Karpas-422 (cell line): Measurements from ENCODE around the gene FARP2. TPM values are rescaled to one million over a fixed set of nuclear protein-coding genes. Genes with fewer than 3 reads are reported as not detected.

Experiments used
- DNase-seq: peaks from one replicate; pipeline ENCODE4 v3.0.0-alpha.2; 2015
- H2AFZ ChIP-seq: fragments of 200-600 bp; sonication (generic); 2 replicates; pipeline ENCODE4 v1.6.1; 2014; ENCODE audit warnings: antibody characterized with exemption, low read length, mixed read lengths
- H3K27ac ChIP-seq: fragments of 200-600 bp; sonication (generic); 2 replicates; pipeline ENCODE4 v1.5.1; 2014; ENCODE audit warnings: mild to moderate bottlenecking, low read length, moderate library complexity
- H3K27me3 ChIP-seq: fragments of 200-600 bp; sonication (generic); 2 replicates; pipeline ENCODE4 v1.6.1; 2014; ENCODE audit warnings: low read length, mixed read lengths
- H3K36me3 ChIP-seq: fragments of 200-600 bp; sonication (generic); 2 replicates; pipeline ENCODE4 v1.6.1; 2014; ENCODE audit warnings: low read length, mixed read lengths; ENCODE audit not compliant: insufficient read depth
- H3K4me1 ChIP-seq: fragments of 200-600 bp; sonication (generic); 2 replicates; pipeline ENCODE4 v1.6.1; 2014; ENCODE audit warnings: mild to moderate bottlenecking, low read length, mixed read lengths
- H3K4me2 ChIP-seq: fragments of 200-600 bp; sonication (generic); 2 replicates; pipeline ENCODE4 v1.6.1; 2014; ENCODE audit warnings: low read length, low read depth, mild to moderate bottlenecking; ENCODE audit not compliant: poor library complexity, severe bottlenecking
- H3K4me3 ChIP-seq: fragments of 200-600 bp; sonication (generic); 2 replicates; pipeline ENCODE4 v1.5.1; 2014; ENCODE audit warnings: mild to moderate bottlenecking, antibody characterized with exemption, low read length, mixed read lengths
- H3K79me2 ChIP-seq: fragments of 200-600 bp; sonication (generic); 2 replicates; pipeline ENCODE4 v1.6.1; 2014; ENCODE audit warnings: mild to moderate bottlenecking, low read length, mixed read lengths
- H3K9ac ChIP-seq: fragments of 200-600 bp; sonication (generic); 2 replicates; pipeline ENCODE4 v1.6.0; 2014; ENCODE audit warnings: low read length
- H3K9me2 ChIP-seq: fragments of 200-600 bp; sonication (generic), shearing (Covaris generic); replicated peaks from 2 replicates; pipeline ENCODE4 v1.6.0; 2014; ENCODE audit warnings: mild to moderate bottlenecking, low read length, moderate library complexity; ENCODE audit not compliant: insufficient read depth
- H3K9me3 ChIP-seq: fragments of 300-700, 200-600 bp; sonication (generic); 2 replicates; pipeline ENCODE4 v1.6.1; 2014; ENCODE audit warnings: low read length, mixed read lengths
- H4K20me1 ChIP-seq: fragments of 200-600 bp; sonication (generic); 2 replicates; pipeline ENCODE4 v1.6.1; 2014; ENCODE audit warnings: mild to moderate bottlenecking, antibody characterized with exemption, low read length, low read depth; ENCODE audit not compliant: insufficient read depth
- total RNA-seq: library from RNA; depleted of rRNA; stranded (reverse); fragments of >200 nt; shearing (Covaris generic); gene quantifications from 2 replicates; pipeline ENCODE4 v1.2.3, GENCODE V29; 2014; ENCODE audit warnings: low replicate concordance; rRNA removed

The FARP2 gene, protein sequence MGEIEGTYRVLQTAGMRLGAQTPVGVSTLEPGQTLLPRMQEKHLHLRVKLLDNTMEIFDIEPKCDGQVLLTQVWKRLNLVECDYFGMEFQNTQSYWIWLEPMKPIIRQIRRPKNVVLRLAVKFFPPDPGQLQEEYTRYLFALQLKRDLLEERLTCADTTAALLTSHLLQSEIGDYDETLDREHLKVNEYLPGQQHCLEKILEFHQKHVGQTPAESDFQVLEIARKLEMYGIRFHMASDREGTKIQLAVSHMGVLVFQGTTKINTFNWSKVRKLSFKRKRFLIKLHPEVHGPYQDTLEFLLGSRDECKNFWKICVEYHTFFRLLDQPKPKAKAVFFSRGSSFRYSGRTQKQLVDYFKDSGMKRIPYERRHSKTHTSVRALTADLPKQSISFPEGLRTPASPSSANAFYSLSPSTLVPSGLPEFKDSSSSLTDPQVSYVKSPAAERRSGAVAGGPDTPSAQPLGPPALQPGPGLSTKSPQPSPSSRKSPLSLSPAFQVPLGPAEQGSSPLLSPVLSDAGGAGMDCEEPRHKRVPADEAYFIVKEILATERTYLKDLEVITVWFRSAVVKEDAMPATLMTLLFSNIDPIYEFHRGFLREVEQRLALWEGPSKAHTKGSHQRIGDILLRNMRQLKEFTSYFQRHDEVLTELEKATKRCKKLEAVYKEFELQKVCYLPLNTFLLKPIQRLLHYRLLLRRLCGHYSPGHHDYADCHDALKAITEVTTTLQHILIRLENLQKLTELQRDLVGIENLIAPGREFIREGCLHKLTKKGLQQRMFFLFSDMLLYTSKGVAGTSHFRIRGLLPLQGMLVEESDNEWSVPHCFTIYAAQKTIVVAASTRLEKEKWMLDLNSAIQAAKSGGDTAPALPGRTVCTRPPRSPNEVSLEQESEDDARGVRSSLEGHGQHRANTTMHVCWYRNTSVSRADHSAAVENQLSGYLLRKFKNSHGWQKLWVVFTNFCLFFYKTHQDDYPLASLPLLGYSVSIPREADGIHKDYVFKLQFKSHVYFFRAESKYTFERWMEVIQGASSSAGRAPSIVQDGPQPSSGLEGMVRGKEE
- total RNA-seq = 30.5 and 40.0 TPM in 2 replicates

DNA sequence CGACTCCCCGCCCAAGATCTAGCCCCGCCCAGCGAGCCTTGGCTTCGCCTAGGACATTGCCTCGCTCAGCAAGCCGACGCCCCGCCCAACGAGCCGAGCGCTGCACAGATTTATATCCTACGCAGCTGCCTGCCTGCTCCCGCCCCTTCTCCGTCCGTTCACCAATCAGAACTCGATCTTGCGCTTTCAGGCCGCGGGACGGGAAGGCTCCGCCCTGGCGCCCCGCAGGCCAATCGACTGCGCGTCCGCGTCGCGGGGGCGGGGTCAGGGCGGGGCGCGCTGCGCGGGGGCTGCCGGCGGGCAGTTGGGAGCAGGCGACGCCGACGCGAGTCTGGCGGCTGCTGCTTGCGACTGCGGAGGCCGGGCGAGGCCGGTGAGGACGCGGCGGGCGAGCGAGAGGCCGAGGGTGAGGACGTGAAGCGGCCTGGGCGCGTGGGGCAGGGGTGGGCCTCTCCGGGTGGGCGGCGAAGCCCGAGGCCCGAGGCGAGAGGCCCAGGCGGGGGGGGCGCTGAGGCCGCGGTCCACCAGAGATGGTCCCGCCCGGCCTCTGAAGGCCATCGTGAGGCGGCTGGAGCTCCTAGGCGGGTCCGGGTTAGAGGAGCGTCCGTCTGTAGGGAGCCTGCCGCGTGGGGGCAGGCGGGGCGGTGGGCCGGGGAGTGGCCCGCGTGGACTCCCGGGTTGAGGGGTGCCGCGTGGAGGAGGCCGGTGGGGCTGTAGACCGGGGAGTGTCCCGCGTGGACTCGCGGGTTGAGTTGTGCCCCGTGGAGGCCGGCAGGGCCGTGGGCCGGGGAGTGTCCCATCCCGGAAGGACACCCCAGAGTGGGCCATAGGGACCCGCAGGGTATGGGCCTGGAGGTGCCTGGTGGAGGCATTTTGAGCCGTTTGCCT lies at the start of gene FARP2:
Gene FARP2, plus strand, starts transcription at position 303 of the 888 bp plus-strand sequence. CDS start 16,823 bp downstream, outside the sequence.
- H2AFZ ChIP-seq = no peak within 1 kb of the TSS

DNA sequence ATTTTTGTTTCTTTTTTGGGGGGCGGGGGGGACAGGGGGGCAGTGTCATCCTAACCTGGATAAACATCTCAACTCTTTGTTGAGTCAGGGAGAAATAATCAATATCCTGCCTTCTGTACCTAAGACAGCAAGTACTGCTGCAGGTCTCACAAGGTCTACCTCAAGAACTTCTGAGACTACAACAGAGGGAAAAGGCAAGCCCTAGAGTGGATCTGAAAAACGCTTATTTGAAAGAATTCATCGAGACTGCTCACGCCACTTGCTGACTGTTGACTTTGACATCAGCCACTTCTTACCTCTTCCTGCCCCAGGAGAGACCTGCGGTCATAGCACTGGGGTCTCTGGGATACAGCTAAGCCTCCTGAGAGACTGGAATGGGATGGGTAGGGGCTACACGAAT lies 49.0 kb upstream of the FARP2 start:
- Histone ChIP-seq H3K36me3 (no peaks in the 10 kb centered on the region), H3K79me2 (peaks cover 99% of the 10 kb centered on the region), H3K9ac (no peak overlapping the region), H3K4me3 (no peak overlapping the region), H3K9me2 (no peaks in the 10 kb centered on the region), H2AFZ (no peak overlapping the region), H3K4me2 (no peak overlapping the region), H3K27ac (no peak overlapping the region), H3K9me3 (no peaks in the 10 kb centered on the region), H3K4me1 (peaks cover 71% of the 10 kb centered on the region), H3K27me3 (no peaks in the 10 kb centered on the region), H4K20me1 (peaks cover 18% of the 10 kb centered on the region)
- no peak for DNase-seq

More for the DNA sequence above, at the start of gene FARP2:
- H3K4me2 ChIP-seq = peak within 1 kb of the TSS; percentile 71
- H4K20me1 ChIP-seq = peaks cover 41% of the 10 kb centered on the region
- DNase-seq = peak; percentile 100
- H3K27me3 ChIP-seq = no peaks in the 10 kb centered on the region
- H3K36me3 ChIP-seq = peaks cover 25% of the 10 kb centered on the region
- no peaks in the 10 kb centered on the region for H3K9me2 ChIP-seq
- peak within 1 kb of the TSS; percentile 92 for H3K9ac ChIP-seq
- peaks cover 44% of the 10 kb centered on the region for H3K79me2 ChIP-seq
- H3K4me3 ChIP-seq = peak within 1 kb of the TSS; percentile 94
- peaks cover 48% of the 10 kb centered on the region for H3K4me1 ChIP-seq
- no peaks in the 10 kb centered on the region for H3K9me3 ChIP-seq
- H3K27ac ChIP-seq = no peak within 1 kb of the TSS

DNA sequence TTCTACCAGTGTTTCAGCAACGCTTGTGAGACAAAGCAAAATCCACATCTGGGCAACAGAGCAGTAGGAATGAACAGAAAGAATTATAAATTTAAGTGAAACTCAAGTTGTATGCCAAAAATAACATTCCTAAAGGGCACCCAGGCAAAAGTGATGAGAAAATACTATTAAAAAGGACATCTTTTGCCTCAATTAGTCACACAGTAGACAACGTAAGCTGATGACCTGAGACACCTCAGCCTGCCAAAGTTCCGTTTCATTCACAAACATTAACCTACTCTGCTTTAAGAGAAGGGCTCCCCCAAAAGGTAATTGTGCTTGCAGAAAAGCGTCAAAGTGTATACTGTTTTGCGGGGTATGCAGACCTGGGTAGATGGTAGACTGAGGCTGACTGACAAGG lies 47.8 kb upstream of the FARP2 start:
- H3K79me2 ChIP-seq = peaks cover 99% of the 10 kb centered on the region
- H3K4me1 ChIP-seq = peaks cover 74% of the 10 kb centered on the region
- H3K27me3 ChIP-seq = no peaks in the 10 kb centered on the region
- H3K4me3 ChIP-seq = no peak overlapping the region
- no peak for DNase-seq
- peaks cover 22% of the 10 kb centered on the region for H4K20me1 ChIP-seq
- H3K4me2 ChIP-seq = no peak overlapping the region
- no peak overlapping the region for H2AFZ ChIP-seq
- H3K9ac ChIP-seq = no peak overlapping the region
- no peak overlapping the region for H3K27ac ChIP-seq
- no peaks in the 10 kb centered on the region for H3K36me3 ChIP-seq
- no peaks in the 10 kb centered on the region for H3K9me2 ChIP-seq
- no peaks in the 10 kb centered on the region for H3K9me3 ChIP-seq

DNA sequence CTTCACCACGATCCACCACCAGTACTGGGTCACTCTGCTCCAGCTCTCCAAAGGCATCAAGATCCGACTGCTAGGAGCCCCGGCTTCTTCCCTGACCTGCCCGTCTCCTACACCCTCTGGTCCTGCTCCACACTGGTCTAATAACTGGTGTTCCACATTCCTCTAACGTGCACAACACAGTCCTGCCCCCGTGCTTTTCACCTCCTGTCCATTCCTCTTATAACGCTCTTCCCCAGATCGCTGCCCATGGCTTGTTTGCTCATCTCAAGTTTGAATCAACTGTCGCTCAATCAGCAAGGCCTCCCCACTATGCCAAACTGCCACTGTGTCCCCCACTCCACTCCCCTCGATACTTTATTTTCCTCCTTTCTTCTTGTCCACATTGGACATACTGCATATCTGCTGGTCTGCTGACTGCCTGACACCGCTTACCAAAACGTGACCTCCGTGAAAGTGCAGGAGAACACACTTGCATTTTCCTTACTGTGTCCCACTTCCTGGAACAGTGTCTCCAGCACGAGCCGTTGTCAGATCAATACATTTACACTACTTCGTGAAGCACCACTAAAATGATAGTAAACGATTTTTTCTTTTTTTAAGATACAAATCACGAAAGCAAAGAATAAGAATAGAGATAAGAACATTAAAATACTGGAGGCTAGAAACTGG lies 47.1 kb upstream of the FARP2 start:
- Histone ChIP-seq H3K4me2 (peak overlapping the region; percentile 71), H3K4me3 (no peak overlapping the region), H3K79me2 (peaks cover 99% of the 10 kb centered on the region), H3K27me3 (no peaks in the 10 kb centered on the region), H3K4me1 (peaks cover 74% of the 10 kb centered on the region), H2AFZ (no peak overlapping the region), H3K27ac (peak overlapping the region; percentile 92), H4K20me1 (peaks cover 25% of the 10 kb centered on the region), H3K9ac (no peak overlapping the region; the same call in 1 of the 2 replicates), H3K9me2 (no peaks in the 10 kb centered on the region), H3K9me3 (no peaks in the 10 kb centered on the region), H3K36me3 (no peaks in the 10 kb centered on the region)
- no peak for DNase-seq

DNA sequence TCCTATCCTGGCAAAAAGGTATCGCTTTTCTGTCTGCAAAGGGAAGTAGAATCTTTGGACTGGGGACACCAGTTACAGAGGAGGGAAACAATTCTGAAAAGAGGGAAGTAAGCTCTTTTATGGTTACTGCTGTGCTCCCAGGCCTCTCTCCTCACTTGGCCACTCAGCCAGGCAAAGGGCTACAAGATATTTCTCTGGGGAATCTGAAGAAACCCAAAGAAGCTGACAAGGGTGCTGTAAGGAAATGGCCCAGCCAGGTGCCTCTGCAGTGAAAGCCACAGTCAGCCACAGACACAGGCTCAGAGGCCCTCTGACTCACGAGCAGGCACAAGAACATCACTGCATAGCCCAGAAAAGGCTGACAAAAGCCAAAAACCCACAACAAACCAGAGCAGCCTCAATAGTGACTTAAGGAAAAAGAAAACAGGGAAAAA lies 46.4 kb upstream of the FARP2 start:
- Histone ChIP-seq H3K27me3 (no peaks in the 10 kb centered on the region), H3K9me3 (no peaks in the 10 kb centered on the region), H2AFZ (no peak overlapping the region), H3K9ac (peak overlapping the region; percentile 63), H3K27ac (peak overlapping the region; percentile 92), H3K4me2 (peak overlapping the region; percentile 71), H3K9me2 (no peaks in the 10 kb centered on the region), H3K4me3 (peak overlapping the region; percentile 44), H3K79me2 (peaks cover 99% of the 10 kb centered on the region), H4K20me1 (peaks cover 25% of the 10 kb centered on the region), H3K36me3 (no peaks in the 10 kb centered on the region), H3K4me1 (peaks cover 70% of the 10 kb centered on the region)
- peak; percentile 88 for DNase-seq

DNA sequence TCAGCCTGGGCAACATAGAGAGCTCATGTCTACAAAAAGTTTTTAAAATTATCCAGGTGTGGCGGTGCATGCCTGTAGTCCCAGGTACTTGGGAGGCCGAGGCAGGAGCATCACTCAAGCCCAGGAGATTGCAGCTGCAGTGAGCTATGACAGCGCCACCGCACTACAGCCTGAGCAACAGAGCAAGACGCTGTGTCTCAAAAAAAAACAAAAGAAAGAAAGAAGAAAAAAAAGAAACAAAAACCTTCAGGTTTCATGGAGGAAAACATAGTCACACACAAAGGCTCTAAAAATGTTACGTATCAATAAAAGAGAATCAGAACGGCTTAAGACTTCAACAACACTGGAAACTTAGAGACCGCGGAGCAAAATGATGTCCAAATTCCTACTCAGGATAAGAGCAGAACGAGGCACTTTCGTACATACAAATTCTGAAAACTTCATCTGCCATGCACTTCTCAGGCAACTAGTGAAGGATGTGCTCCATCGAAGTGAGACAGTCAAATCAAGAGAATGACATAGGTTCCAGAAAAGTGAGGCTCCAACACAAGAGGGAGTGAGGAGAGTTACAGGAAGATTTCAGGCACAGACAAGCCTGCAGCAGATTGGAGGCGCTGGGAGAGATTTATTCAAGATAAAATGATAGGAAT lies 45.0 kb upstream of the FARP2 start:
- Histone ChIP-seq H4K20me1 (peaks cover 25% of the 10 kb centered on the region), H3K4me1 (peaks cover 61% of the 10 kb centered on the region), H2AFZ (no peak overlapping the region), H3K27me3 (no peaks in the 10 kb centered on the region), H3K4me2 (peak overlapping the region; percentile 71), H3K9me3 (no peaks in the 10 kb centered on the region), H3K36me3 (no peaks in the 10 kb centered on the region), H3K9ac (peak overlapping the region; percentile 63), H3K9me2 (no peaks in the 10 kb centered on the region), H3K79me2 (peaks cover 90% of the 10 kb centered on the region), H3K27ac (peak overlapping the region; percentile 92), H3K4me3 (peak overlapping the region; percentile 44)
- DNase-seq = peak; percentile 72

DNA sequence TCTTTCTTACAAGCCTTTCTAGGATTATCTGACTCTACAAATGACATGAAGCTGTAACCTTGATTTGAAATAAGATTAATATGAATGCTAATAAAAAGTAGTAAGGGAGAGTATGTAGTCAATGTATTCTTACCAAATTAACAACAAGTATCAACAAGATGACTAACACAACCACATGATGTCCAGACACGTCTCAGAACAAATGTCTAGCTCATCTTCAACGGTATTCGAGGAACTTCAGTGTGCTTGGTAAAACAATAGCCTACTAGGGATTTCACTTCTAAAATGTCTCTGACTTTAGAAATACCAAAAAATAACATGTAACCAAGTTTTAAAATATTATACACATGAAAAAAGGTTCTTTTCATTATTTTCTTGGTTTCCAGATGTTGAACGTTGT lies 44.0 kb upstream of the FARP2 start:
- Histone ChIP-seq H4K20me1 (peaks cover 35% of the 10 kb centered on the region), H3K9me2 (no peaks in the 10 kb centered on the region), H3K9me3 (no peaks in the 10 kb centered on the region), H3K4me1 (peaks cover 62% of the 10 kb centered on the region), H3K36me3 (no peaks in the 10 kb centered on the region), H3K4me2 (peak overlapping the region; percentile 71), H3K9ac (no peak overlapping the region), H3K79me2 (peaks cover 90% of the 10 kb centered on the region), H3K27ac (peak overlapping the region; percentile 92), H3K27me3 (no peaks in the 10 kb centered on the region), H2AFZ (no peak overlapping the region), H3K4me3 (0 out of 2 replicates have a peak overlapping the region, but pooled peaks have one; percentile 44)
- no peak for DNase-seq
